DOHH2 (cell line): ENCODE results near the gene ZNF99.
"Not testable (repeated sequence)": the region's sequence is repeated elsewhere in the genome, so short reads cannot be mapped to it uniquely, and the experiment has no call there.

Experiments
- H3F3A ChIP-seq: fragments of 200-600 bp; sonication (generic), shearing (Covaris generic); 2 replicates; pipeline ENCODE4 v1.6.0; 2016; ENCODE audit warnings: antibody characterized with exemption, mild to moderate bottlenecking; ENCODE audit not compliant: control insufficient read depth, insufficient read depth
- H3K27ac ChIP-seq: fragments of 200-600 bp; sonication (generic); 2 replicates; pipeline ENCODE4 v1.5.1; 2014; ENCODE audit warnings: low read depth, mild to moderate bottlenecking, low read length, moderate library complexity
- H3K27me3 ChIP-seq: fragments of 200-600 bp; sonication (generic); 2 replicates; pipeline ENCODE4 v1.6.1; 2014; ENCODE audit warnings: mild to moderate bottlenecking, low read length, mixed read lengths; ENCODE audit not compliant: control insufficient read depth
- H3K36me3 ChIP-seq: fragments of 200-600 bp; sonication (generic); 2 replicates; pipeline ENCODE4 v1.6.1; 2014; ENCODE audit warnings: mild to moderate bottlenecking, low read length, moderate library complexity, mixed read lengths; ENCODE audit not compliant: control insufficient read depth
- H3K4me1 ChIP-seq: fragments of 200-600 bp; sonication (generic); 2 replicates; pipeline ENCODE4 v1.6.1; 2014; ENCODE audit warnings: mild to moderate bottlenecking, low read length, mixed read lengths; ENCODE audit not compliant: control insufficient read depth
- H3K4me2 ChIP-seq: fragments of 200-600 bp; sonication (generic); 2 replicates; pipeline ENCODE4 v1.6.0; 2014; ENCODE audit warnings: mild to moderate bottlenecking, low read length, moderate library complexity
- H3K4me3 ChIP-seq: fragments of 200-600 bp; sonication (generic); 2 replicates; pipeline ENCODE4 v1.5.1; 2014; ENCODE audit warnings: mild to moderate bottlenecking, low read length, mixed read lengths
- H3K79me2 ChIP-seq: fragments of 200-600 bp; sonication (generic); 2 replicates; pipeline ENCODE4 v1.6.1; 2014; ENCODE audit warnings: mild to moderate bottlenecking, low read length, mixed read lengths; ENCODE audit not compliant: control insufficient read depth
- H3K9me2 ChIP-seq: fragments of 200-600 bp; sonication (generic); replicated peaks from 2 replicates; pipeline ENCODE4 v1.6.1; 2014; ENCODE audit warnings: mild to moderate bottlenecking, low read length, mixed read lengths; ENCODE audit not compliant: control insufficient read depth
- H3K9me3 ChIP-seq: fragments of 200-600 bp; sonication (generic); 2 replicates; pipeline ENCODE4 v1.6.1; 2014; ENCODE audit warnings: antibody characterized with exemption, low read length, mixed read lengths; ENCODE audit not compliant: control insufficient read depth, insufficient read depth
- H4K20me1 ChIP-seq: fragments of 200-600 bp; sonication (generic); 2 replicates; pipeline ENCODE4 v1.6.0; 2014; ENCODE audit warnings: low read depth, mild to moderate bottlenecking, antibody characterized with exemption, low read length, moderate library complexity; ENCODE audit not compliant: control insufficient read depth, insufficient read depth
- CTCF ChIP-seq: fragments of 200-600 bp; sonication (generic); IDR thresholded peaks from one replicate; pipeline ENCODE4 v1.5.1; 2014; ENCODE audit warnings: antibody characterized with exemption, mild to moderate bottlenecking, low read depth, low read length; ENCODE audit not compliant: poor library complexity, severe bottlenecking
- EZH2phosphoT487 ChIP-seq: fragments of 200-600 bp; sonication (generic); IDR thresholded peaks from 2 replicates; pipeline ENCODE4 v1.6.1; 2017; ENCODE audit warnings: borderline replicate concordance, mild to moderate bottlenecking, antibody characterized with exemption, low read length, moderate library complexity, mixed read lengths

Gene ZNF99

DNA sequence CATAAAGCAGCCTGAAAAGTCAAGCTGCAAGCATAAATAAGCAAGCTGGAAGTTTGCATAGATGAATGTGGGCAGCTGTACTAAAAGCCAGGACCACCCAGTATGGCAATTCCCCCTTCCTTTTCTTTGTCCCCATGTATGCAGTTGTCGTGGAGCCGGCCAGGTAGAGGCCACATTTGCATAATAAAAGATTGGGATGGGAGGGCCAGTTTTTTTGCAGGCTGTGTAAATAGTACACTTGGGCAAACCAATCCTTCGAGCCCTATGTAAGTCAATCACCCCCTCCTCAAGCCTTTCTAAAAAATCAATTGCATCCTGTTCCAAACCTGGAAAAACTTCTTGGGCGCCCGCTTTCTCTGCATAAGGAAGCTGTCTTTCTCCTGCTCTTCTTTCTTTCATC, 13.1 kb upstream of the ZNF99 start:
- Histone ChIP-seq H3F3A (no peaks in the 10 kb centered on the region), H3K27me3 (no peaks in the 10 kb centered on the region), H3K4me3 (no peak overlapping the region), H3K4me2 (no peak overlapping the region), H3K27ac (no peak overlapping the region), H3K9me3 (peaks cover 7% of the 10 kb centered on the region; the same call in 1 of the 2 replicates), H4K20me1 (no peaks in the 10 kb centered on the region), H3K4me1 (no peaks in the 10 kb centered on the region), H3K9me2 (no peaks in the 10 kb centered on the region), H3K79me2 (no peaks in the 10 kb centered on the region), H3K36me3 (no peaks in the 10 kb centered on the region)
- TF ChIP-seq CTCF (no peak), EZH2phosphoT487 (no peak)

- not testable (repeated sequence) for H4K20me1 ChIP-seq, H3K27me3 ChIP-seq, H3K4me3 ChIP-seq, H3K36me3 ChIP-seq, H3K4me2 ChIP-seq, H3K9me2 ChIP-seq, H3K79me2 ChIP-seq, H3F3A ChIP-seq, H3K27ac ChIP-seq, H3K4me1 ChIP-seq, H3K9me3 ChIP-seq
These were observed 8.9 kb upstream of the ZNF99 start for GRCh38 chr19:22792863-22793262.

GRCh38 chr19:22735911-22736645, 47.9 kb downstream of the ZNF99 start:
- H4K20me1 ChIP-seq: no peaks in the 10 kb centered on the region
- H3K4me1 ChIP-seq: no peaks in the 10 kb centered on the region
- H3K9me3 ChIP-seq: peaks cover 13% of the 10 kb centered on the region; the same call in 1 of the 2 replicates
- H3K79me2 ChIP-seq: no peaks in the 10 kb centered on the region
- no peaks in the 10 kb centered on the region for H3K9me2 ChIP-seq
- H3F3A ChIP-seq: no peaks in the 10 kb centered on the region
- H3K27me3 ChIP-seq: no peaks in the 10 kb centered on the region
- H3K4me3 ChIP-seq: no peak overlapping the region
- no peaks in the 10 kb centered on the region for H3K36me3 ChIP-seq
- no peak overlapping the region for H3K27ac ChIP-seq
- H3K4me2 ChIP-seq: no peak overlapping the region
- no peak for TF ChIP-seq EZH2phosphoT487
- no peak for TF ChIP-seq CTCF

DNA sequence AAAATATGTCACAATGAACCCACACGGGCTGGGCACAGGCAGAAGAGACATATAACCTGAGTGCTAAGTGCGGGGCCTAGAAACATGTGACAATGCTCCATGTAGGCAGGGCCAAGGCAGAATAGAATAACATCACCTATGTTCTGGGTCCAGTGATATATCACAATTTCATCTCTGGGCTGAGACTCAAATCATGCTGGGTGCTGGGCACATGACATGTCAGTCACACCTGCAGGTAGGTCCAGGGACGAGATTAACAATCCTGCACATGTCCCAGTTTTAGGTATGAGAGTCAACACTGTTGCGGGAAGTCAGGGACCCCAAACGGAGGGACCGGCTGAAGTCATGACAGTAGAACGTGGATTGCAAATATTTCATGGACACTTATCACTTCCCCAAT, 50.3 kb downstream of the ZNF99 start:
- Histone ChIP-seq H3F3A (no peaks in the 10 kb centered on the region), H3K27me3 (no peaks in the 10 kb centered on the region), H3K79me2 (no peaks in the 10 kb centered on the region), H3K36me3 (no peaks in the 10 kb centered on the region), H3K4me1 (no peaks in the 10 kb centered on the region), H3K9me2 (no peaks in the 10 kb centered on the region), H3K4me3 (no peak overlapping the region), H3K9me3 (peaks cover 13% of the 10 kb centered on the region; the same call in 1 of the 2 replicates), H4K20me1 (no peaks in the 10 kb centered on the region), H3K27ac (no peak overlapping the region), H3K4me2 (no peak overlapping the region)
- no peak for TF ChIP-seq EZH2phosphoT487
- TF ChIP-seq CTCF: no peak

GRCh38 chr19:22728214-22728613, 55.7 kb downstream of the ZNF99 start:
- not testable (repeated sequence) for H3K27ac ChIP-seq, H3K4me2 ChIP-seq, H3K4me1 ChIP-seq, H3K79me2 ChIP-seq, H3K4me3 ChIP-seq, H4K20me1 ChIP-seq, H3F3A ChIP-seq, H3K36me3 ChIP-seq, H3K9me2 ChIP-seq, H3K27me3 ChIP-seq
- peaks cover 16% of the 10 kb centered on the region; the same call in 1 of the 2 replicates for H3K9me3 ChIP-seq

- H3K4me3 ChIP-seq, H3K79me2 ChIP-seq, H3K4me1 ChIP-seq, H3K27ac ChIP-seq, H4K20me1 ChIP-seq, H3K36me3 ChIP-seq, H3K27me3 ChIP-seq, H3K9me2 ChIP-seq, H3F3A ChIP-seq, H3K9me3 ChIP-seq, H3K4me2 ChIP-seq: not testable (repeated sequence)
These were observed 62.4 kb downstream of the ZNF99 start for GRCh38 chr19:22721533-22721932.
